Astrocyte (in vitro differentiated cells and primary cell): Measurements from ENCODE around the gene ZNF592.

Experiments
- CTCF ChIP-seq: IDR thresholded peaks from 2 replicates; pipeline ENCODE4 v1.5.1; 2011; ENCODE audit warnings: low read depth, mild to moderate bottlenecking, inconsistent platforms, low read length, moderate library complexity; ENCODE audit not compliant: insufficient read depth
- EZH2 ChIP-seq: IDR thresholded peaks from 2 replicates; pipeline ENCODE4 v1.6.1; 2012; ENCODE audit warnings: mild to moderate bottlenecking, low read length, inconsistent platforms; ENCODE audit not compliant: insufficient read depth

- TF ChIP-seq CTCF (no peak), EZH2 (no peak)
Observed at GRCh38 chr15:84810073-84810840, 61.9 kb downstream of the ZNF592 start.
